ENCODE data around the gene CITED2.
A peak's percentile ranks its signal among the peaks of the same experiment; 100 is the strongest.

Gene CITED2

GRCh38 chr6:139325125-139325524, 49.3 kb downstream of the CITED2 start:
- no peak for TF ChIP-seq CTCF (IDR thresholded peaks at IDR 0.05; ENCODE audit: low read depth, low read length)
- H3K4me3 ChIP-seq (ENCODE audit: low read depth, low read length) = no peak overlapping the region
- no peaks in the 10 kb centered on the region for H3K9me3 ChIP-seq
- H3K36me3 ChIP-seq = no peaks in the 10 kb centered on the region
- no peak for DNase-seq
- no peaks in the 10 kb centered on the region for H3K27me3 ChIP-seq
- no peaks in the 10 kb centered on the region for H3K4me1 ChIP-seq

GRCh38 chr6:139324301-139324555, 50.2 kb downstream of the CITED2 start:
- no peak for DNase-seq
- no peaks in the 10 kb centered on the region for H3K27me3 ChIP-seq
- H3K4me1 ChIP-seq = no peaks in the 10 kb centered on the region
- H3K9me3 ChIP-seq = no peaks in the 10 kb centered on the region
- H3K4me3 ChIP-seq (ENCODE audit: low read depth, low read length) = no peak overlapping the region; the same call in 1 of the 2 replicates
- H3K36me3 ChIP-seq = no peaks in the 10 kb centered on the region
- TF ChIP-seq CTCF (IDR thresholded peaks at IDR 0.05; ENCODE audit: low read depth, low read length) = no peak

- no peaks in the 10 kb centered on the region for H3K4me1 ChIP-seq
- peak; percentile 30 for DNase-seq
- H3K36me3 ChIP-seq = no peaks in the 10 kb centered on the region
- H3K4me3 ChIP-seq (ENCODE audit: low read depth, low read length) = peak overlapping the region; percentile 30
- no peaks in the 10 kb centered on the region for H3K27me3 ChIP-seq
- no peak for TF ChIP-seq CTCF (IDR thresholded peaks at IDR 0.05; ENCODE audit: low read depth, low read length)
- no peaks in the 10 kb centered on the region for H3K9me3 ChIP-seq
Observed at GRCh38 chr6:139323511-139324300, 50.7 kb downstream of the CITED2 start.

All from BE2C (cell line).